OCI-LY1 (cell line): ENCODE data around the gene XYLT1.

Source experiments
- EZH2 ChIP-seq: fragments of 200-600 bp; sonication (generic), shearing (Covaris generic); IDR thresholded peaks from 2 replicates; pipeline ENCODE4 v1.8.0; 2017; ENCODE audit warnings: borderline replicate concordance, mixed run types, mild to moderate bottlenecking, antibody characterized with exemption, low read length, moderate library complexity, mixed read lengths
- TF ChIP-seq, protein P1 (sequence below): fragments of 200-600 bp; sonication (generic), shearing (Covaris generic); IDR thresholded peaks from 2 replicates; pipeline ENCODE4 v1.5.1; 2017; ENCODE audit warnings: mild to moderate bottlenecking, antibody characterized with exemption, low read length, moderate library complexity, mixed read lengths

DNA sequence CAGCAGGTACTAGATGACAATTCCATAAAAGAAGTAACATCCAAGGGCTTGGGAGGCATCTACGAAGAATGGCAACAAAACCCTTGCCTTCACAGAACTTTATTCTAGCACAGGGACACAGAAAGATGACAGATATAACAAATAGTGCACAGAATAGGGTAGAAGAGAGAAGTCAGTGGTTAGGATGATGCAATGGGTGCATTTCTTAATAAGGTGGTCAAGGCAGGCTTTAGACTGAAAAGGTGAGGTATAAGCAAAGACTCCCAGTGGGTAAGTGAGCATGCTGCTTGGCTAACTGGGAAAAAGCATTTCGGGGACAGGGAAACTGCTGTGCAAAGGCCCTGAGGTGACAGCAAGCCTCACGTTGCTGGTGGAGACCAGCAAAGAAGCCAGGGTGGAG, 175.9 kb downstream of the XYLT1 start:
- TF ChIP-seq, protein P1, sequence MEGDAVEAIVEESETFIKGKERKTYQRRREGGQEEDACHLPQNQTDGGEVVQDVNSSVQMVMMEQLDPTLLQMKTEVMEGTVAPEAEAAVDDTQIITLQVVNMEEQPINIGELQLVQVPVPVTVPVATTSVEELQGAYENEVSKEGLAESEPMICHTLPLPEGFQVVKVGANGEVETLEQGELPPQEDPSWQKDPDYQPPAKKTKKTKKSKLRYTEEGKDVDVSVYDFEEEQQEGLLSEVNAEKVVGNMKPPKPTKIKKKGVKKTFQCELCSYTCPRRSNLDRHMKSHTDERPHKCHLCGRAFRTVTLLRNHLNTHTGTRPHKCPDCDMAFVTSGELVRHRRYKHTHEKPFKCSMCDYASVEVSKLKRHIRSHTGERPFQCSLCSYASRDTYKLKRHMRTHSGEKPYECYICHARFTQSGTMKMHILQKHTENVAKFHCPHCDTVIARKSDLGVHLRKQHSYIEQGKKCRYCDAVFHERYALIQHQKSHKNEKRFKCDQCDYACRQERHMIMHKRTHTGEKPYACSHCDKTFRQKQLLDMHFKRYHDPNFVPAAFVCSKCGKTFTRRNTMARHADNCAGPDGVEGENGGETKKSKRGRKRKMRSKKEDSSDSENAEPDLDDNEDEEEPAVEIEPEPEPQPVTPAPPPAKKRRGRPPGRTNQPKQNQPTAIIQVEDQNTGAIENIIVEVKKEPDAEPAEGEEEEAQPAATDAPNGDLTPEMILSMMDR: no peak
- TF ChIP-seq EZH2: no peak
